K562 (cell line): ENCODE data around the gene CFAP206. TPM values are rescaled to one million over a fixed set of nuclear protein-coding genes. Genes with fewer than 3 reads are reported as not detected.

ENCODE experiments used
- polyA plus RNA-seq, 8 experiments: library from polyadenylated mRNA; depleted of rRNA in 4 of 8; stranded (reverse) in 5 of 8; unstranded in 3 of 8; fragments of >200 nt; fragmentation: Nextera tagmentation in 2 of 8; fragmentation: Illumina TruSeq in 1 of 8; extraction: Ambion mirVana in 2 of 8; extraction: Trizol in 1 of 8; gene quantifications; 2 replicates each; pipeline versions ENCODE4 v1.2.1 to v1.2.3, GENCODE V29; 2011 to 2014; ENCODE audit warnings: inconsistent platforms in 1 of 8, missing spikeins in 1 of 8
- small RNA-seq: library from RNA; depleted of rRNA; stranded (forward); fragments of <200 nt; gene quantifications from one replicate; pipeline ENCODE3, GENCODE V24; 2014
- total RNA-seq, 7 experiments: library from RNA; depleted of rRNA in 6 of 7; stranded (reverse); fragments of >200 nt in 6 of 7; fragmentation: Illumina TruSeq in 2 of 7; extraction: Trizol in 2 of 7; gene quantifications; 2 replicates each; pipeline versions ENCODE4 v1.2.1 to v1.2.3, GENCODE V29; 2011 to 2021; ENCODE audit warnings: low replicate concordance in 1 of 7

Gene CFAP206
- total and polyA plus RNA-seq, 9 of the 15 experiments (the other 6 are each of a cell fraction or from before 2014, with no cell fraction given), result 0.06 to 0.33 (median 0.18) TPM; not detected in 2

Small RNAs within 50 kb of the gene (small RNA-seq; reads per million reads assigned to genes)
- gene AL049697.2 (not detected), gene RNU6-444P (not detected)

Other genes starting within 250 kb of the CFAP206 start
- 8.3 and 9.1 TPM in 2 replicates for gene SMIM8, start 85.4 kb upstream of the CFAP206 start, total RNA-seq (2014; rRNA removed)
- gene SMIM8, start 85.4 kb upstream of the CFAP206 start, total RNA-seq (2014; rRNA removed; fragmentation: Illumina TruSeq; extraction: Trizol), result 15.1 and 17.1 TPM in 2 replicates
- gene SMIM8, start 85.4 kb upstream of the CFAP206 start, total RNA-seq (2015; rRNA removed; fragmentation: Illumina TruSeq; extraction: Trizol), result 11.4 and 12.3 TPM in 2 replicates
- 13.7 and 13.9 TPM in 2 replicates for gene SMIM8, start 85.4 kb upstream of the CFAP206 start, total RNA-seq (2021)
- 15.6 and 18.0 TPM in 2 replicates for gene SMIM8, start 85.4 kb upstream of the CFAP206 start, polyA plus RNA-seq (2011; rRNA removed)
- 11.8 and 12.2 TPM in 2 replicates for gene SMIM8, start 85.4 kb upstream of the CFAP206 start, polyA plus RNA-seq (2014; fragmentation: Illumina TruSeq; extraction: Trizol)
- gene SMIM8, start 85.4 kb upstream of the CFAP206 start, polyA plus RNA-seq (2014; fragmentation: Nextera tagmentation; extraction: Ambion mirVana), result 10 to 100 TPM; 51.0 to 53.7 TPM
- 15.3 and 18.5 TPM in 2 replicates for gene SMIM8, start 85.4 kb upstream of the CFAP206 start, polyA plus RNA-seq (2014; rRNA removed)
- not detected in 2 replicates for gene GJB7, start 78.7 kb upstream of the CFAP206 start, total RNA-seq (2014; rRNA removed)
- gene GJB7, start 78.7 kb upstream of the CFAP206 start, total RNA-seq (2014; rRNA removed; fragmentation: Illumina TruSeq; extraction: Trizol), result 0.11 TPM in 1 of 2 replicates, not detected in the other
- gene GJB7, start 78.7 kb upstream of the CFAP206 start, total RNA-seq (2015; rRNA removed; fragmentation: Illumina TruSeq; extraction: Trizol), result not detected in 2 replicates
- 0.25 TPM in 1 of 2 replicates, not detected in the other for gene GJB7, start 78.7 kb upstream of the CFAP206 start, total RNA-seq (2021)
- 0.04 and 0.05 TPM in 2 replicates for gene GJB7, start 78.7 kb upstream of the CFAP206 start, polyA plus RNA-seq (2011; rRNA removed)
- not detected in 2 replicates for gene GJB7, start 78.7 kb upstream of the CFAP206 start, polyA plus RNA-seq (2014; fragmentation: Illumina TruSeq; extraction: Trizol)
- gene GJB7, start 78.7 kb upstream of the CFAP206 start, polyA plus RNA-seq (2014; fragmentation: Nextera tagmentation; extraction: Ambion mirVana), result under 1 TPM; 0.08 to 0.24 TPM
- gene GJB7, start 78.7 kb upstream of the CFAP206 start, polyA plus RNA-seq (2014; rRNA removed), result 0.21 TPM in 1 of 2 replicates, not detected in the other
- gene C6orf163, start 63.2 kb upstream of the CFAP206 start, total RNA-seq (2014; rRNA removed), result 2.9 and 3.0 TPM in 2 replicates
- 4.7 and 4.8 TPM in 2 replicates for gene C6orf163, start 63.2 kb upstream of the CFAP206 start, total RNA-seq (2014; rRNA removed; fragmentation: Illumina TruSeq; extraction: Trizol)
- gene C6orf163, start 63.2 kb upstream of the CFAP206 start, total RNA-seq (2015; rRNA removed; fragmentation: Illumina TruSeq; extraction: Trizol), result 4.0 and 4.8 TPM in 2 replicates
- 1.4 and 1.8 TPM in 2 replicates for gene C6orf163, start 63.2 kb upstream of the CFAP206 start, total RNA-seq (2021)
- 1.4 and 1.5 TPM in 2 replicates for gene C6orf163, start 63.2 kb upstream of the CFAP206 start, polyA plus RNA-seq (2011; rRNA removed)
- 1.4 and 1.5 TPM in 2 replicates for gene C6orf163, start 63.2 kb upstream of the CFAP206 start, polyA plus RNA-seq (2014; fragmentation: Illumina TruSeq; extraction: Trizol)
- gene C6orf163, start 63.2 kb upstream of the CFAP206 start, polyA plus RNA-seq (2014; fragmentation: Nextera tagmentation; extraction: Ambion mirVana), result under 1 TPM; 0.67 to 0.92 TPM
- 1.7 and 2.1 TPM in 2 replicates for gene C6orf163, start 63.2 kb upstream of the CFAP206 start, polyA plus RNA-seq (2014; rRNA removed)
- gene SLC35A1, start 65.0 kb downstream of the CFAP206 start, total RNA-seq (2014; rRNA removed), result 6.9 and 7.5 TPM in 2 replicates
- gene SLC35A1, start 65.0 kb downstream of the CFAP206 start, total RNA-seq (2014; rRNA removed; fragmentation: Illumina TruSeq; extraction: Trizol), result 15.6 and 16.5 TPM in 2 replicates
- gene SLC35A1, start 65.0 kb downstream of the CFAP206 start, total RNA-seq (2015; rRNA removed; fragmentation: Illumina TruSeq; extraction: Trizol), result 12.6 and 14.4 TPM in 2 replicates
- gene SLC35A1, start 65.0 kb downstream of the CFAP206 start, total RNA-seq (2021), result 9.8 and 11.4 TPM in 2 replicates
- 21.6 and 26.4 TPM in 2 replicates for gene SLC35A1, start 65.0 kb downstream of the CFAP206 start, polyA plus RNA-seq (2011; rRNA removed)
- gene SLC35A1, start 65.0 kb downstream of the CFAP206 start, polyA plus RNA-seq (2014; fragmentation: Illumina TruSeq; extraction: Trizol), result 11.6 and 14.3 TPM in 2 replicates
- 10 to 100 TPM; 36.1 to 37.1 TPM for gene SLC35A1, start 65.0 kb downstream of the CFAP206 start, polyA plus RNA-seq (2014; fragmentation: Nextera tagmentation; extraction: Ambion mirVana)
- gene SLC35A1, start 65.0 kb downstream of the CFAP206 start, polyA plus RNA-seq (2014; rRNA removed), result 14.9 and 15.2 TPM in 2 replicates
- gene RARS2, start 182.0 kb downstream of the CFAP206 start, total RNA-seq (2014; rRNA removed), result 27.1 and 30.0 TPM in 2 replicates
- gene RARS2, start 182.0 kb downstream of the CFAP206 start, total RNA-seq (2014; rRNA removed; fragmentation: Illumina TruSeq; extraction: Trizol), result 43.4 and 52.9 TPM in 2 replicates
- 41.7 and 45.3 TPM in 2 replicates for gene RARS2, start 182.0 kb downstream of the CFAP206 start, total RNA-seq (2015; rRNA removed; fragmentation: Illumina TruSeq; extraction: Trizol)
- gene RARS2, start 182.0 kb downstream of the CFAP206 start, total RNA-seq (2021), result 32.9 and 33.5 TPM in 2 replicates
- 28.0 and 30.7 TPM in 2 replicates for gene RARS2, start 182.0 kb downstream of the CFAP206 start, polyA plus RNA-seq (2011; rRNA removed)
- 37.5 and 46.4 TPM in 2 replicates for gene RARS2, start 182.0 kb downstream of the CFAP206 start, polyA plus RNA-seq (2014; fragmentation: Illumina TruSeq; extraction: Trizol)
- gene RARS2, start 182.0 kb downstream of the CFAP206 start, polyA plus RNA-seq (2014; fragmentation: Nextera tagmentation; extraction: Ambion mirVana), result 10 to 100 TPM; 57.4 to 92.7 TPM
- gene RARS2, start 182.0 kb downstream of the CFAP206 start, polyA plus RNA-seq (2014; rRNA removed), result 33.3 and 33.9 TPM in 2 replicates
- 28.8 and 34.7 TPM in 2 replicates for gene ORC3, start 182.2 kb downstream of the CFAP206 start, total RNA-seq (2014; rRNA removed)
- gene ORC3, start 182.2 kb downstream of the CFAP206 start, total RNA-seq (2014; rRNA removed; fragmentation: Illumina TruSeq; extraction: Trizol), result 74.8 and 79.8 TPM in 2 replicates
- 50.3 and 57.8 TPM in 2 replicates for gene ORC3, start 182.2 kb downstream of the CFAP206 start, total RNA-seq (2015; rRNA removed; fragmentation: Illumina TruSeq; extraction: Trizol)
- gene ORC3, start 182.2 kb downstream of the CFAP206 start, total RNA-seq (2021), result 47.5 and 49.0 TPM in 2 replicates
- gene ORC3, start 182.2 kb downstream of the CFAP206 start, polyA plus RNA-seq (2011; rRNA removed), result 79.9 and 111 TPM in 2 replicates
- gene ORC3, start 182.2 kb downstream of the CFAP206 start, polyA plus RNA-seq (2014; fragmentation: Illumina TruSeq; extraction: Trizol), result 59.9 and 79.1 TPM in 2 replicates
- 100 to 1,000 TPM; 128 to 159 TPM for gene ORC3, start 182.2 kb downstream of the CFAP206 start, polyA plus RNA-seq (2014; fragmentation: Nextera tagmentation; extraction: Ambion mirVana)
- 45.1 and 52.1 TPM in 2 replicates for gene ORC3, start 182.2 kb downstream of the CFAP206 start, polyA plus RNA-seq (2014; rRNA removed)